NCI-H146 (cell line): ENCODE results near the gene BCAP29.

Source experiments
- DNase-seq: peaks from one replicate; lab custom pipeline; 2025; lab: John Stamatoyannopoulos, UW

BCAP29 gene, protein sequence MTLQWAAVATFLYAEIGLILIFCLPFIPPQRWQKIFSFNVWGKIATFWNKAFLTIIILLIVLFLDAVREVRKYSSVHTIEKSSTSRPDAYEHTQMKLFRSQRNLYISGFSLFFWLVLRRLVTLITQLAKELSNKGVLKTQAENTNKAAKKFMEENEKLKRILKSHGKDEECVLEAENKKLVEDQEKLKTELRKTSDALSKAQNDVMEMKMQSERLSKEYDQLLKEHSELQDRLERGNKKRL

GRCh38 chr7:107579885-107580715 lies at the start of gene BCAP29:
Gene BCAP29, plus strand, starts transcription at chr7:107580246. Its CDS starts 527 bp downstream, at chr7:107580773.
- peak; percentile 78 for DNase-seq

- no peak for DNase-seq
These were observed 49.3 kb upstream of the BCAP29 start for GRCh38 chr7:107530751-107531150.

- DNase-seq, result no peak
These were observed 45.9 kb upstream of the BCAP29 start for GRCh38 chr7:107534139-107534538.

DNA sequence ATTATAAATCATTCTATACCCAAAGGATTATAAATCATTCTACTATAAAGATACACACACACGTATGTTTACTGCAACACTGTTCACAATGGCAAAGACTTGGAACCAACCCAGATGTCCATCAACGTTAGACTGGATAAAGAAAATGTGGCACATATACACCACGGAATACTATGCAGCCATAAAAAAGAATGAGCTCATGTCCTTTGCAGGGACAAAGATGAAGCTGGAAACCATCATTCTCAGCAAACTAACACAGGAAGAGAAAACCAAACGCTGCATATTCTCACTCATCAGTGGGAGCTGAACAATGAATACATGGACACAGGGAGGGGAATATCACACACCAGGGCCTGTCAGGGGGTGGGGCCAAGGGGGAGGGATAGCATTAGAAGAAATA lies 42.8 kb upstream of the BCAP29 start:
- peak; percentile 35 for DNase-seq

- DNase-seq, result peak; percentile 99
These were observed 42.0 kb upstream of the BCAP29 start for GRCh38 chr7:107538001-107538400.

- no peak for DNase-seq
These were observed 36.6 kb upstream of the BCAP29 start for GRCh38 chr7:107543338-107543993.

DNA sequence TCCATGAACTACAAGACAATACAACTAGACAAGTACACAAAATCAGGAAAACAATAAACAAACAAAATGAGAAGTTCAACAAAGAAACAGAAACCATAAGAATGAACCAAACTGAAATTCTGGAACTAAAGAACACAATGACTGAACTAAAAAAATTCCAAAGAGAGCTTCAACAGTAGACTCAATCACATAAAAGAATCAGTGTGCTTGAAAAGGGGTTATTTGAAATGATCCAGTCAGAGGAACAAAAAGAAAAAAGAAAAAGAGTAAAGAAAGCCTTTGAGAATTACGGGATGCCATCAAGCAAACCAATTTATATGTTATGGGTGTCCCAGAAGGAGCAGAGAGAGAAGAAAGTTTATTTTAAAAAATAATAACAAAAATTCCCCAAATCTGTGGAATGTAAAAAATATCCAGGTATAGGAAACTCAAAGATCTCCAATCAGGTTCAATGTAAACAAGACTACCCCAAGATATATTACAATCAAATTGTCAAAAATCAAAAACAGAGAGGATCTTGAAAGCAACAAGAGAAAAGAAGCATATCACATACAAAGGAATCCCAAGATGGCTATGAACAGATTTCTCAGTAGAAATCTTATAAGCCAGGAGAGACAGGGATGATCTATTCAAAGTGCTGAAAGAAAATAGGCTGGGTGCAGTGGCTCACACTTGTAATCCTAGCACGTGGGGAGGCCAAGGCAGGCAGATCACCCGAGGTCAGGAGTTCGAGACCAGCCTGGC lies 35.0 kb upstream of the BCAP29 start:
- no peak for DNase-seq

- no peak for DNase-seq
These were observed 28.1 kb upstream of the BCAP29 start for GRCh38 chr7:107551936-107552335.

DNA sequence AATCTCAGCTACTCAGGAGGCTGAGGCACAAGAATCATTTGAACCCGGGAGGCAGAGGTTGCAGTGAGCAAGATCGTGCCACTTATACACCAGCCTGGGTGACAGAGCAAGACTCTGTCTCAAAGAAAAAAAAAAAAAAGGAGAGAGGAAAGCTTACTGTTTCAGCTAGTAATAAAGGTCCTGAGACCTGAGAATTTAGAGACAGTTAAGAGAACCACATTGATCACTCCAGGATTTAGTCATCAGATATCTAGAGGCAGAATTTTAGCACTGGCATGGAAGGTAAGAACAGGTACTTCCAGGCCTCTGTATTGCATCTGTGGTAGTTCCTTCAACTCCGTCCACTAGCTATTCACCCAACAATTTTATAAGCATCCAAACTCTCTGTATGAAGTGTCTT lies 24.2 kb upstream of the BCAP29 start:
- no peak for DNase-seq

DNA sequence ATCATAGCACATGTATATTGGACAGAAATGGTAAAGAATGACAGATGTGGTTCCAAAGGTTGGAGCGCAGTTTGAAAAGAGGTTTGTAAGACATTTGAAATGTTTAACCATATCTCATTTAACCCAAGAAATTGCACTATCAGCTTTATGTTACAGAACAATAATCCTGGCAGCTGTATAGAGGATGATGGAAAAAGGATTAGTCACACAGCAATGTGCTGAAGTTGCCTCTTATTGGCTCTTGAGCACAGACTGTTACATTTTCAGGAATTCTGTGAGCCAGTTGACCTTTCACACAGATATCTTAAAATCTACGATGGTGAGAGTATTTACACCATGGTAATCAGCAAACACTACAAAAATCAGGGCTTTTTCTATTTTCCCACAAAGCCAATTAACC lies 20.2 kb upstream of the BCAP29 start:
- DNase-seq, result no peak

- no peak for DNase-seq
These were observed 19.0 kb upstream of the BCAP29 start for GRCh38 chr7:107560898-107561516.

DNA sequence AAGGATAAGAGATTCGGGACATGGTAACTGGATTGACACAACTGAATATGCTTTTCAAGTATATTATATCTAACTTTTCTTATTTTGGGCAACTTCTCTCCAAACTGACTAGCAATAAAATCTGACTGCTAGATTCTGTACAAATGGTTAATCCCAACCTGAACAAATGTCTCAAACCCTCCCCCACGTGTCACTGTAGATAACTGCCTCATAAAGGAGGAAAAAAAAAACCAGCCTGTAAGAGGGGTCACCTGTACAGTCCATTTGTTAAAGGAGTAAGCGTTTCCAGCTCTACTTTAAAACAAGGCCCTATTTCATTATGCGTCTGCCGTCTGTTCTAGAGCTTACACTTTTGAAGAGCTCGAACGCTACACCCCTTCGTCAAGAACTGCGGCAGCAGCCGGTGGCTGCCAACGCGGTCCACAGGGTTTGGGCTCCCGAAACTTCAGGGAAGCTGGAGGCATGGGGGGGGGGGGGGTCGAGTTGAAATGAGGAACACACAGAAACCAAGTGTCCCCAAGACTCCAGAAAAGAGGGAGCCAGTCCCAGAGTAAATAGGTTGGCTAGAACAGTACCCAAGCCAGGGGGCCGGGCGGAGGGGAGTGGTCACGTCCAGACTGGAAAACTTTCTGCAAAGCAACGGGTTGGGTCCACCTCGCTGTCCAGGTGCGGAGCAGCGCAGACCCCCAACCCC lies 16.8 kb upstream of the BCAP29 start:
- DNase-seq, result peak; percentile 64

DNA sequence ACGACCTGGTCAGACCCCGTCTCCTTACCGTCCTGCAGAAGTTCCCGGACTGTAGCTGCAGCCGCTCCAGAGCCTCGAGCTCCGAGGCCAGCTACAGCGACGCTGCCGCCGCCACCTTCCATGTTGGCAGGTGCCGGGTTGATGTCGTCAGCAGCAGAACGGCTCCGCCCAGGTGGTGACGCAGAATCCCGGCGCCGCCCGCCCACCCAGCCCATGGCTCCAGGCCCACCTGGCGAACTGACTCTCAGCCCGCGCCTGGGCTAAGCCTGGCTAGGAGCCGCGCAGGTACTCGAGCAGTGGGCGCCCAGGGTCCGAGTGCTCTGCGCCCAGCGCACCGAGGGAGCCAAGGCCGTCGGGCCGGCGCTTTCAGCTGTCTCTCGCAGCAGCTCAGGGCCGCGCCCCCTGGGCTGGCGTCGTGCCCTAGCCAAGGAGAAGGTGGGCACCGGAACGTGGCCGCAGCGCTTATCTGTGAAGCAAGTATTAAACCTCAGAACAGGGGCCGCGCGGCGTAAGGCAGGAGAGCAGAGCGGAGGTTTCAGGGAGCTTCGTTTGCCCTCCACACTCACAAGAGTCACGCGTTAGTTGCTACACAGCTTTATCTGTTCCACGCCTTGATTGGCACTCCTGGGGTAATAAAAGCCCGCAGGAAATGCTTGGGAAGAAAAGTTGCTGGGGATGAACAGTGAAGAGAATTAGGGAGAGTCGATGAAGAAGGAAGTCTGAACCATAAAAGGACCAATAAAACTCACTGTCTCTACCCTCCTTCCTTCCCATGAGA lies 16.1 kb upstream of the BCAP29 start, which contains the start of the genes COG5 and DUS4L:
Gene COG5 (minus strand): TSS at position 146 of the 778 bp plus-strand sequence. CDS start 24 bp downstream, at position 122.
Gene DUS4L (plus strand): TSS at position 197 of the 778 bp plus-strand sequence. CDS start 3,100 bp downstream, outside the sequence.
- peak; percentile 84 for DNase-seq

- DNase-seq, result no peak
These were observed 15.3 kb upstream of the BCAP29 start for GRCh38 chr7:107564553-107565298.

DNA sequence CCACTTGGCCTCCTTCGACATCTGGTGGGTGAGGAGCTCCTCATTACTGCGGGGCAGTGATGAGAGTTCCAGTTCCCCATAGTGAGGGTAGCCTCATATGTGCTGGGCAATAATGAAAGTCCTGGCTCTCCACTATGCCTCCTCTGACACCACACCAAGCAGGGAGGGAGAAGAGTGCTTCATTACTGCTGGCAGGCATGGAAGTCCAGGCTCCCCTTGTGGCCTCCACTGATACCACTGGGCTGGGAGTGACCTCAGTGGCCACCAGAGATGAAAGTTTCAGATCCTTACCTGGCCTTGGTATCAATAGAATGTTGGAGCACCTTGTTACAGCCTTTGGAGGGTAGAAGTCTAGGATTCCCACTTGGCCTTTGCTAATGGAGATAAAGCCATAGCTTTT lies 9.7 kb upstream of the BCAP29 start:
- DNase-seq, result no peak

DNA sequence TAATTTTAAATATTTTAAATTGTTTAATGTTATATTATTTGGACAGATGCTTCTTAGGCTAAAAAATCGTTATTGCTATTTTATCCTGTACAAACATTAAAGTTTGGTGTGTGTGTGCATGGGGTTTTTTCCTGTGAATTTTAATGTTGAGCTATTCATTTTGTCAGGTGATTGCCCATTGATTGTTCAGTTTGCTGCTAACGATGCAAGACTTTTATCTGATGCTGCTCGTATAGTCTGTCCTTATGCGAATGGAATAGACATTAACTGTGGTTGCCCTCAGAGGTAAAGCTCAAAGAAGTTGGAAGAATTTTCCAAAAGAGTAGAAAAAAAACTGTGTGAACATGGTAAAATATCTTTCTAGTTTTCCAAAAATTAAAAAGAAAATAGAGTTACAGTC lies 6.5 kb upstream of the BCAP29 start:
- DNase-seq, result no peak

DNA sequence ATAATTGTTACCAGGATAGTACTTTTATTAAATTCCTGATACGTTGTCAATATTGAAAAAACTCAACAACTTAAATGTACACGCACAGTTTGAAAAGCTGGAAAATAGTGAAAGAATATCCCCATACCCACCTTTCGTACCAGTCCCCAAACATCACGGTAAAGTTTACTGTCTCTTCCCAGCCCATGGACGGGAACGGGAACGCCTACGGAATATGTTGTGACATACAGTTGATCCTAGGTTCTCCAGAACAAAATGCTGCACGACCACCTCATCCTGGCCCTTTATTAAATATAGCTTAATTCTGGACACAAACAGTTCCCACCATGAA lies 527 bp upstream of the BCAP29 start:
- DNase-seq, result no peak

DNA sequence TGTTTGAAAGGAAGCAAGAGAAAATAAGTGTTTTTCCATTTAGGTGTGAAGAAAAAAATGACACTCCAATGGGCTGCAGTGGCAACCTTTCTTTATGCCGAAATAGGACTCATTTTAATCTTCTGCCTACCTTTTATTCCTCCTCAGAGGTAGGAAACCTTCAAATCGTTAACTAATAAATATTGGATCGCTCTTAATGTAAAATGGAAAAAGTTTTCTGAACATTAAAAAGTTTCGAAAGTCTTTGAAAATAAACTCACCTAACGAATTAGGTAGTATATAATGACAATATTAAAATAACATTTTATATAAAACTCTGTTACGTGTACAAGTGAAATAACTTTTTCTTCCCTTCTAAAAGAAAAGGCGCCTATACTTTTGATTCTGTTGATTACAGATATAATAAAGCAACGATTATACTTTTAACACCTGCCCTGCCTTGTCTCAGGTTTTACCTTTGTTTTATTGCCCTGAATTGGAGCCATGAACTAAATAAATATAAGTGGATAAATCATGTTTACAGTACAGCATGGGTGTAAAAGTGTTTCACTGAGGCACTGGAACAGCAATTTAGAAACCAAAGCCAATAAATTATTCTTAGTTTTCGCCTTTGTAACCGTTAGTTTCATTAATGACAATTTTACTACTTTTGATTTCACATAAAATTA lies 804 bp downstream of the BCAP29 start:
- no peak for DNase-seq
